T-helper 1 cell (primary cell): ENCODE results near the gene TBC1D22A.

ENCODE experiments used
- DNase-seq, 5 donors: peaks; one replicate each; pipeline ENCODE4 v3.0.0-alpha.2; 2012 to 2020

Gene TBC1D22A

GRCh38 chr22:47175151-47176025 is 412.9 kb downstream of the TBC1D22A start:
- DNase-seq, result no peak

GRCh38 chr22:47176026-47176389 is 413.6 kb downstream of the TBC1D22A start:
- DNase-seq, result peak in 1 of 5 donors; percentile 11

- DNase-seq, result no peak
Observed at GRCh38 chr22:47176573-47177333, 414.3 kb downstream of the TBC1D22A start.

DNA sequence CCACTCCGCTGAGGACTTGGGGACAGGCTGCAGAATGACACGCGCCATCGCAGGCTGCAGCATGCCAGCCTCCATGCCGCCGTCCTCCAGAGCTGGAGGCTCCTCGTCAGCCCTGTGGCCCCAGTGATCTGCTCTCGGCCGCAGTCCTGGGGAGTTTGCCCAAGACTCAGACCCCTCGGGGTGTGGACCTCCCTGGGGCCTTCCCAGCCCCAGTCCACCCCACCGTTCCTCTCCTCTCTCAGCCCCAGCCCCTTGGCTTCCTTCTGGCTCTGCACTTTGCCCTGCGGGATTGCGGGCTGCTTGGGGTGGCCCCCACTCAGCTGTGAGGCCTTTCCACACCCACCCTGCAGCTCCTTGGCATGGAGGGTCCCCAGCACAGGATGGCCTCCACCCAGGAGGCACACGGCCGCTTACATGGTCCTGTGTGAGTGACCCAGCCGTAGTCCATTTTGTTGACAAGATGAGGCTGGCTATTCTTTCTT is 414.9 kb downstream of the TBC1D22A start:
- DNase-seq, result no peak

DNA sequence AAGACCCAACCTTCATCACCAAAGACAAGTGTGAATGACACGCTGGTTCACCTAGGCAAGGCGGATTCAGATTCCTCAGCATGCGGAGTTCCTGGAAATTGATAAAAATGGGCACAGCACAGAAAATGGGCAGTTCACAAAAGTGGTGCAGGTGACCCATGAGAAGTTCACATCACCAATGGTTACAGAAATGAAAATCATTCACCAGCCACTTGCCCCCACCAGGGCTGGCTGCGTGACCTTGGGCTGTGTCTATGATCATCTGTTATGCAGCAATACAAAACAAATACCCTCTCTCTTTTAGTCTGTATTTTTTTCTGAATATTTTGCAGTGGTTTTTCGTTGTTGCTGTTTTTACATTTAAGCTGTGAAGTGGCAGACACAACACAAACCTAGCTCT is 415.9 kb downstream of the TBC1D22A start:
- no peak for DNase-seq

DNA sequence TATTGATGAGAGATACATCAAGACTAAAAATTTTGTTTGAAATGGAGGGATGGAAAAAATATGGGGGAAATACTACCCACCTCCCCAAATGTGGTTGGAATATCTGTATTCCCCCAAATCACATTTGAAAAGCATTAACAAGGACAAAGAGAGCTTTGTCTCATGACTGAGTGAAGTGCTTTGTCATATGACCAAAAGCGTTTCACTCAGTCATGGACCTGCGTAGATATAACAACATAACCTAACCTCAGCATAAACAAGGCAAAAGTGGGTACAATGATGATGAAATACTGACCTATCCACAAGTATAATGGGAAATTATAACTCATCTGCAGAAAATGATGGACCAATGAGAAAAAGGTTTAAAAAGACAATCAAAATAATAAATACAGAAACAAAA is 418.3 kb downstream of the TBC1D22A start:
- DNase-seq, result no peak

DNA sequence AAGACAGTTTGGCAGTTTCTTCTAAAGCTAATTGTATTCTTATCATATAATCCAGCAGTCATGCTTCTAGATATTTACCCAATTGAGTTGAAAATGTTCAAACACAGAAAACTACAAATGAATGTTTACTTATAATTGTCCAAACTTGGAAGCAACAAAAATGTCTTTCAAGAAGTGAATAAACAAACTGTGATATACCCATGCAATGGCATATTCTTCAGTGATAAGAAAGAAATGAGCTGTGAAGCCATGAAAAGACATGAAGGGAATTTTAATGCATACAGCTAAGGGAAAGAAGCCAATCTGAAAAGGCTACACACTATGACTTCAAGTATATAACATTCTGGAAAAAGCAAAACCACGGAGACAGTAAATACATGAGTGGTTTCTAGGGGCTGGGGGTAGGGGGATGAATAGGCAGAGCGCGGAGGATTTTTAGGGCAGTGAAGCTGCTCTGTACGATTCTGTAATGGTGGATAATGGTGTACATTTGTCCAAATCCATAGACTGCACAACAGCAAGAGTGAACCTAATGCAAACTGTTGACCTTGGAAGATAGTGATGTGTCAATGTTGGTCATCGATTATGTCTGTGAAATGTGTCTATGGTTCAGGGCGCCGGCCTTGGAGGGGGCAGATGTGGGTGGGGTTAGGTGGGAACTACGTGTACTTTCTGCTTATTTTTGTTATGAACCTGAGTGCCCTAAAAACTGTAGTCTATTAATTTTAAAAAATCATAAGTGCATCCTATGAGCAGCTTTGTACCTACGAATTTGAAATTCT is 424.9 kb downstream of the TBC1D22A start:
- DNase-seq, result no peak

- no peak for DNase-seq
Observed at GRCh38 chr22:47188261-47189055, 426.0 kb downstream of the TBC1D22A start.

- peak in 1 of 5 donors; percentile 4 for DNase-seq
Observed at GRCh38 chr22:47189056-47189916, 426.8 kb downstream of the TBC1D22A start.

DNA sequence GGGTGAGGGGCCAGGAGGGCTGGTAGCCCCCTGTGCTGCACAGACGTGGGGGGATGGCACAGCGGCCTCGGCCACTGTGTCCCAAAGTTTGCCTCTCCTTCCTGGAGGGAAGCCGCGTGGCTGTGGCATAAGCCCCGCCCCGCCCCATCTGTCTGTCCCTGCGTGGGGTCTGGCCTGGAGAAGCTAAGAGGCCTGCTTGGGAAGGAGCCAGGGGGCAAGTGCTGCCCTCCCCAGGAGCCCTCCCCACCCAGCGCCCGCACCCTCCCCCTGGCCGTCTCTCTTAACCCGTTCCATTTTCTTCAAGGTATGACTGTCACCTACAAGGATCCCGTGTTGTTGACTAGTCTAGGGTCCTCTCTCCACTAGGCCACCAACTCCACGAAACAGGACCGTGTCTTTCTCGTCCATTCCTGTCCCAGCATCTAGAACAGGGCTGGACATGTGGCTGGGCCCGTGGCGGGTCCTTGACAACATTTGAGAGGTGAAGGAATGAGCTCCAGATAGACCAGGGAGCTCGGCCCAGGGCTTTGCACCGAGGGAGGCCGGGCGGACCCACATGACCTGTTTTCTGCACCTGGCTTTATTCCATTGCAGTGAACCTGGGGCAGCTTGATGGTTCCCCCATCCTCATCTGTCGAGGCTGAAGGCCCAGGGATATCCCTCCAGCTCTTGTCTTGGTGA is 428.0 kb downstream of the TBC1D22A start:
- peak in 1 of 5 donors; percentile 5 for DNase-seq

GRCh38 chr22:47190957-47191670 is 428.7 kb downstream of the TBC1D22A start:
- no peak for DNase-seq

DNA sequence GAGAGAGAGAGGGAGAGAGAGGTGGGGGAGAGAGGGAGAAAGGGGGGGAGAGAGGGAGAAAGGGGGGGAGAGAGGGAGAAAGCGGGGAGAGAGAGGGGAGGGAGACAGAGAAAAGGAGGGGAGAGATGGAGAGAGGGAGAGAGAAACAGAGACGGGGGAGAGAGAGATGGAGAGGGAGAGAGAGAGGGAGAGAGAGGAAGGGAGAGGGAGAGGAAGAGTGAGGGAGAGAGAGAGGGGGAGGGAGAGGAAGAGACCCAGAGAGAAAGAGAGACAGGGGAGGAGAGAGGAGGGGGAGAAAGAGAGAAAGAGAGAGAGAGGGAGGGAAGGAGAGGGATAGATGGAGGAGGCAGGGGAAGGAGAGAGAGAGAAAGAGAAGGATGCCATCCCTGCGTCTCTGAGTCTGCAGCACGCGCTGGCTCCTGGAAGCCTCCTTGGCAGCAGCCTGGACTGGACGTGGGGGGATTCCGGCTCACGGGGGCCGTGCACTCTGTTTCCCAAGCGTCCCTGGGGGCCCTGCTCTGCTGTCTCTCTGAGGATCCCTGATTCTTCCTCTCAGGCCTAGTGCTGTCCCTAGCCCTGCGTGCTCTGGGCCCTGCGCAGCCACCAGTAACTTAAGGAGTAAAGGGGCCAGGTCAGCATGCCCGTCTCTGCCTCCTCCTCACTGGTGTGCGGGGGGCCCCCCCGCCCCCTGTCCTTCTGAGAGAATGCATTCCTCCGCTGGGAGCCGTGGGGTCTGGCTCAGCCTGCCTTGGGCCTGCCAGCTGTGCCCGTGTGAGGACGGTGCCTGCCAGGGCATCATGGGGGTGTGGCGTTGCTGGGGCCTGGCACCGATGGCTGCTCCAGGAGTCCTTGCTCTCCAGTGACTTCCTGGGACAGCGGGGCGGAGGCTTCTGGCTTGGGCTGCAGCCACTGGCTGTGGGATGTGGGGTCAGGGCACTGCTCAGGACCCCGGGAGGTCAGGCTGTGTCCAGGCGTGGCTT is 429.5 kb downstream of the TBC1D22A start:
- DNase-seq, result no peak

DNA sequence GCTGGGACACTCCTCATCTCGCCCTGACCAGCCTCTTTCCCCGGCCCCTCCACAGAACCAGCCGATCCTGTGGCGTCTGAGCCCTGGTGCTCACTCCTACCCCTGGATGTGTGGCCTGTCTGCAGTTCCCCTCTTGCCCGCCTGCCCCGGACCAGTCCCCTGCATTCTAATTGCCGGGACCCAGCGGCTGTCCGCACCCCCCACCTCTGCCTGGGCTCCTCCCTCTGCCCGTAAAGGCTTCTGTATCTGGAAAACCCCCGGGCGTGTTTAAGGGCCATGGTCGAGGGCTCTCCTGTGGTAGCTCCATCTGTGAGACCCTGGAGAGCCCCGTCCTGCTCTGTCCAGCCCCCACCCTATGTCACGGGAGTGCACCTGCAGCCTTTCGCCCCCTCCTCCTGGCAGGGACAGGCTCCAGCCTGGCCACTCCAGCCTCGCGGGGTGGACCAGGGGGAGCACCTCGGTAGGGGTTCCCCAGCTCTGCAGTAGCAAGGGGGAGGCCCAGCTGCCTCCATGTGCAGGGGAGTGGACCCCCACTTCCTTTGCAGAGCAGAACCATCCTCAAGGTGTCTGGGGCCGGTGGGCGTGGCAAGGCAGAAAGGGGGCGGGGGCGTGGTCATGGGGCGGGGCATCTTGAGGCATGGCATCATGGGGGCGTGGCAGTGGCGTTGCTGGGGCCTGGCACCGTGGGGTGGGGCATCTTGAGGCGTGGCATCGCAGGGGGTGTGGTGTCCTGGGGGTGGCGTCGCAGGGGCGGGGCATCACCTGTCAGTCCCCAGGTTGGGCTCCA is 430.4 kb downstream of the TBC1D22A start:
- DNase-seq, result no peak

DNA sequence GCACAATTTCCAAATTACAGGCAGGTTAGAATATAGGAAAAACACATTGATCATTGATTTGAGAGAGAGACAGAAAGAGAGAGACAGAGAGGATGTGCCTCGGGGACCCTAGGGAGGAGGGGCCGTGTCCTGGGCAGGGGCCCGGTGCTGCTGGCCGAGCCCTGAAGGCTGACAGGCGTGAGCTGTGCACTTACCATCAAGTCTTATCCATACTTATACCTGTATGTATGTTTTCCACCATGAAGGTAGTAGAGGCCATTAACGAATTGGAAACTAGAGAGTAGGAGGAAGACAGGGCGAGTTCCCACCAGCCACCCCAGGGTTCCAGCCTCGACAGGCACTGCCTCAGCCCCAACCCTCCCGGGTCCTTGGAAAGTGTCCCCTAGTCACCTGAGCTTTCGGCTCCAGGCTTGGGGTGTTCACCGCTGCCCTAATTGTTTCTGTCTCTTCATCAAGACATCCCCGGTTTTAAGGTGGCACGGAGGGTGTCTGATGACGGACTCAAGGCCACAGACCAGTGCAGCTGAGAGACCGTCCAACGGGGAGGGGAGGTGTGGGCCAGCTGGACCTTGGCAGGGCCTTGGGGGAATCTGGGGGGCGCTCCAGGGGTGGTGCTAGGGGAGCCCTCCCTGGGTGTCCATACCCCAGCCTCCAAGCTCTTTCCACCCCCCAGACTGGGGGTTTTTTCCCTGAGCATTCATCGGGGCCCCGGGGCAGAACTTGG is 431.3 kb downstream of the TBC1D22A start:
- no peak for DNase-seq

GRCh38 chr22:47194476-47195155 is 432.2 kb downstream of the TBC1D22A start:
- no peak for DNase-seq

DNA sequence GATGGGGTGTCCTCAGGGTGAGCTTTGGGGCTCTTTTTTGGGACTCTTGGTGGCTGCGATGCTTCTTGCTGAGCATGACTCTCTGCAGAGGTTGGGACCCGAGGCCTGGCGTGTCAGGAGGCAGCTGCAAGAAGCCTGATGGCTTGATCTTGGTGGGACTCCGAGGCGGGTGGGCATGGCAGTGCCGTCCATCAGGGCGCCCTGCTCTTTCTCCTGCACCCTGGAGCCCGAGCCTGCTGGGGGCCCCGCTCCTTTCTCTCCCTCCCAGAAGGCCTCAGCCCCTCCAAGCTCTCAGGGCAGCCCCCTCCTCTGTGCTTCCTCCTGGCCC is 432.7 kb downstream of the TBC1D22A start:
- no peak for DNase-seq
